ENCODE results near the gene IKBKG.
"Not testable (repeated sequence)": the region's sequence is repeated elsewhere in the genome, so short reads cannot be mapped to it uniquely, and the experiment has no call there.

IKBKG gene

GRCh38 chrX:154558060-154558690, 10.8 kb downstream of the IKBKG start:
- not testable (repeated sequence) for DNase-seq (ENCODE audit: low read depth in 1 of 2, low spot score in 1 of 2)

DNA sequence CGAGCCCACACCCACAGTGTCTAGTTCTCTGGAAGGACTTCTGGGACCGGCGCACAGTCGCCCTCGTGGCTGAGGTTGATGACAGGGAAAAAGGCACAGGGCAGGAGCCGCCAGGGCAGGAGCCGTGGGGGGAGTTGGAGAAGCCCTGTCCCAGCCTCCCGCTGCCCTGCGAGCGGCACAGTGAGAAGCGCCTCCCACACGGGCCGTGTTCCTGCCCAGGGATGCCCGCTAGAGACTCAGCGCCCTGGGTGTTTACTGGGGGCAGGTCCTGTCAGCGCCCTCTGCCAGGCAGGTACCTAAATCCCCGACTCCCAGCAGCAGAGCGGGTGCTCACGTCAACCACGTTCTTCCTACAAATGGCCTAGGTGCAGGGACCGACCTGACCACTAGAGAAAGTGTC, 11.5 kb downstream of the IKBKG start:
- DNase-seq (ENCODE audit: low read depth in 1 of 2, low spot score in 1 of 2), result not testable (repeated sequence)

DNA sequence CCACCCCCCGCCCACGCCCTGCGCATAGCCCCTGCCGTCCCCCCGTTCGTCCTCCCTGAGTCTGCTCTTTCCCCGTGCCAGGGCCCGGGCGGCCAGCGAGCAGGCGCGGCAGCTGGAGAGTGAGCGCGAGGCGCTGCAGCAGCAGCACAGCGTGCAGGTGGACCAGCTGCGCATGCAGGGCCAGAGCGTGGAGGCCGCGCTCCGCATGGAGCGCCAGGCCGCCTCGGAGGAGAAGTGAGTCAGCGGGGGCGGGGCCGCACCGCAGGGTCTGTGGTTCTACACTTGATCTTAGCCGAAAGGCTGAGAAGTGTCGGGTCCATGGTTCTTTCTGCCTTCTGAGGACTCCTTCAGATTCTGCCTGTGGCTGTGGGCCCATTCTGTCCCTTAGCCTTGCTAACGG, 12.9 kb downstream of the IKBKG start:
- not testable (repeated sequence) for DNase-seq (ENCODE audit: low read depth in 1 of 2, low spot score in 1 of 2)

DNA sequence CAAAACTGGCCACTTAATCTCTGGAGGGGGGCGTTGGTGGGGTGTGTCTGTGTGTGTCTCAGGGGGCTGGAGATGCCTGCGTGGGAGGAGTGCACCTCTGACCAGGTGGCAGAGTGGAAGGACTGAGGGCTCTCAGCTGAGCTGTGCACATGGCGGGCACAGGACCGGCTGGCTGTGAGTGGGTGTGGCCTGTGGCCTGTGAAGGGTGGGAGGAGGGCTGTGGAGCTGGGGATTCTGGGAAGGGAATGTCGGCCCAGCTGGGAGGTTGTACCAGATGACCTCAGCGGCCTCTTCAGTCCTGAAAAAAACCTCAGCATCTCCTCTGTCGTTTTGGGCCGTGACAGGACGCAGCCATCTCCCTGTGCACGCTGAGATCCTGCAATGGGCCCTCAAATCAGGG, 14.9 kb downstream of the IKBKG start:
- DNase-seq (ENCODE audit: low read depth in 1 of 2, low spot score in 1 of 2), result not testable (repeated sequence)

DNA sequence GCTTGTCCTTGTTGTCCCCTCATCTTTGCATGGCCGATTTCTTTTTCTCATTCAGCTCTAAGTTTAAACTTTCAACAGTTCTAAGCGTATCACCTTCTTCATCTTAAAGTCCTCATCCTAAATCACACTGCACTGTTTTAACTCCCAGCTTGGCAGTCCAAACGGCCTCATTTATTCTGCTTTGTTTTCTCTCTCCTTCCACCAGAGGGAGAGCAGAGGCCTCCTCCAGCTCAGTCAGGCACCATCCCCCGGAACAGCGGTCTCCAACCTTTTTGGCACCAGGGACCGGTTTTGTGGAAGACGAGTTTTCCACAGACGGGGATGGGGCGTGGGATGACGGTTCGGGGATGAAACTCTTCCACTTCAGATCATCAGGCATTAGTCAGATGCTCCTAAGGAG, 22.9 kb downstream of the IKBKG start:
- not testable (repeated sequence) for DNase-seq (ENCODE audit: low read depth in 1 of 2, low spot score in 1 of 2)

- not testable (repeated sequence) for DNase-seq (ENCODE audit: low read depth in 1 of 2, low spot score in 1 of 2)
These were observed 25.6 kb downstream of the IKBKG start for GRCh38 chrX:154573061-154573460.

DNA sequence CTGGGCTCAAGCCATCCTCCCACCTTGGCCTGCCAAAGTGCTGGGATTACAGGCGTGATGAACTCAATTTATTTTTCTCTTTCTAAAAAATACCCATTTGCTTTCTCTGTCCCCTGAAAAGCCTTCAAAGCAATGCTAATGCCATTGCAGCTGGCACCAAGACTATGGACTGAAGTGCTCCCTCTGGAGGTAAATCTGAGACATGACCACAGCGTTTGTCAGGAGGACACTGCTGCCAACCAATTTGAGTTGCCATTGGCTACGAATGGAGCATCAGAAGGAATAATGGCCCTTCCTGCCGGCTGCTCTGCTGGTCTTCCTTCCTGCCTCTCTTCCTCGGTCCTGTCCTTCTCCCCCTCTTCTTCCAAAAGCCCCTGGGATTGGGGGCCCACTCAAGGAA, 27.7 kb downstream of the IKBKG start:
- not testable (repeated sequence) for DNase-seq (ENCODE audit: low read depth in 1 of 2, low spot score in 1 of 2)

- DNase-seq (ENCODE audit: low read depth in 1 of 2, low spot score in 1 of 2), result not testable (repeated sequence)
These were observed 35.6 kb downstream of the IKBKG start for GRCh38 chrX:154582994-154583393.

DNA sequence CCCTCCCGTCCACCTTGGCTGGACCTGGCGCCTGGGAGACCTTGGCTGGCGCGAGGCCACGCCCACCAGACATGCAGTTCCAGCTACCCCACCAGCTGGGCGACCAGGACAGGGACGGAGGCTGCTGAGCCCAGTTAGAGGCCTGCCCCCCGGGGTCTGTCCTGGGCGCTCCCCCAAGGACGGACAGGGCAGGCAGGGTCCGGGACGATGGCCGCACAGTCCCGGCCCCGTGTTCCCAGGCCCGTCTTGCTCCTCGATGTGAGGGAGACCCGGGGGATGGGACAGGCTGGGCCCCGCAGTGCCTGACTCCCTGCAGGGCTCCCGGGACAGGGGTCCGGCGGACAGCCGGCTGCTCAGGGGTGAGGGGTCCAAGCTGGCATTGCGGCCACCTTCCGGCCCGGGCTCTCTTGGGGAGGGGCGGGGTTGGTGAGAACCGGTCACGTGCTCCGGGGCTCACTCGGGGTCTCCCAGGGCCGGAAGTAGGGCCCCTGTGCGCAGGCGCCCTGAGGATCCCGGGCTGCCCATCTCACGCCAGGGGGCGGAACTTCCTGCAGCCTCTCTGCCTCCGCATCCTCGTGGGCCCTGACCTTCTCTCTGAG, 37.3 kb downstream of the IKBKG start, which contains the start of gene CTAG1A:
CTAG1A (plus strand) TSS at position 549 of the 599 bp plus-strand sequence. CDS start 74 bp downstream, outside the sequence.
- not testable (repeated sequence) for DNase-seq (ENCODE audit: low read depth in 1 of 2, low spot score in 1 of 2)

DNA sequence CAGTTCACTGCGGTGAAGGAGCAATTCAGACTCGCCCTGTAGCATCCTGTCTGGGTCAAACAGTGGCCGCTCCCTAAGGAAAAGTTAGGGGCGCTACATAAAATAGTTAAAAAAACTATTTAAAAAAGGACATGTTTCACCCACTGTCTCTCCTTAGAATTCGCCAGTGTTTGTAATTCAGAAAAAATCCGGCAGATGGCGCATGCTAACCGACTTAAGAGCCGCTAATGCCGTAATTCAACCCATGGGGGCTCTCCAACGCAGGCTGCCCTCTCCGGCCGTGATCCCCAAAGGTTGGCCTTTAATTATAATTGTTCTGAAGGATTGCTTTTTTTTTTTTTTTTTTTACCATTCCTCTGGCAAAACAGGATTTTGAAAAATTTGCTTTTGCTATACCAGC, 43.0 kb downstream of the IKBKG start:
- DNase-seq (ENCODE audit: low read depth in 1 of 2, low spot score in 1 of 2), result not testable (repeated sequence)

GRCh38 chrX:154592505-154592904, 45.1 kb downstream of the IKBKG start:
- DNase-seq (ENCODE audit: low read depth in 1 of 2, low spot score in 1 of 2), result no peak

DNA sequence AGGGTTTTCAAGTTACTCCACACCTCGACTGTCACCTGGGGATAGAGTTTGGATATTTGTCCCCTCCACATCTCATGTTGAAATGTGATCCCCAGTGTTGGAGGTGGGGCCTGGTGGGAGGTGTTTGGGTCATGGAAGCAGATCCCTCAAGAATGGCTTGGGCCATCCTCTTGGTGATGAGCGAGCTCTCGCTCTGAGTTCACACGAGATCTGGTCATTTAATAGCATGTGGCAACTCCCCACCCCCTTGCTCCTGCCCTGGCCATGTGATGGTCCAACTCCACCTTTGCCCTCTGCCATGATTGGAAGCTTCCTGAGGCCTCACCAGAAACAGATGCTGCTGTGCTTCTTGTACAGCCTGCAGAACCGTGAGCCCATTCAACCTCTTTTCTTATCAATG, 45.8 kb downstream of the IKBKG start:
- DNase-seq (ENCODE audit: low read depth in 1 of 2, low spot score in 1 of 2), result no peak

DNA sequence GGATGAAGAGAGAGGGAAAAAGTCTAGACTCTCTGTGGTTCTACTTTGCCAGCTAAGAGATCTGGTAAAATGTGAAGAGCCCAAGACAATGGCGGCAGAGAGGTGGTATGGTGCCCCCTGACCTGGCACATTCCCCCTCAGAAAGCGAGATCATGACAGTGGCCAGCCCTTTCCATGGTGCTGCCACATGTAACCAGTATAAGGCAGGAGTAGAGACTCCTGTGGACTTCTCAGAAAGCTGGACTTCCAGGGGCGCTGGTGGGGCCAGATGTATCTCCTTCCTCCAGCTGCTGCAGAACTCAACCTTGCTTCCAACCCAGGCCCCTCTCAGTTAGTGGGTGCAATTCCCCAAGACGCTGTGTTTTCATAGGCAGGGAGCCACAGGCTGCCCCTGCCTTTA, 47.1 kb downstream of the IKBKG start:
- DNase-seq (ENCODE audit: low read depth in 1 of 2, low spot score in 1 of 2), result no peak

DNA sequence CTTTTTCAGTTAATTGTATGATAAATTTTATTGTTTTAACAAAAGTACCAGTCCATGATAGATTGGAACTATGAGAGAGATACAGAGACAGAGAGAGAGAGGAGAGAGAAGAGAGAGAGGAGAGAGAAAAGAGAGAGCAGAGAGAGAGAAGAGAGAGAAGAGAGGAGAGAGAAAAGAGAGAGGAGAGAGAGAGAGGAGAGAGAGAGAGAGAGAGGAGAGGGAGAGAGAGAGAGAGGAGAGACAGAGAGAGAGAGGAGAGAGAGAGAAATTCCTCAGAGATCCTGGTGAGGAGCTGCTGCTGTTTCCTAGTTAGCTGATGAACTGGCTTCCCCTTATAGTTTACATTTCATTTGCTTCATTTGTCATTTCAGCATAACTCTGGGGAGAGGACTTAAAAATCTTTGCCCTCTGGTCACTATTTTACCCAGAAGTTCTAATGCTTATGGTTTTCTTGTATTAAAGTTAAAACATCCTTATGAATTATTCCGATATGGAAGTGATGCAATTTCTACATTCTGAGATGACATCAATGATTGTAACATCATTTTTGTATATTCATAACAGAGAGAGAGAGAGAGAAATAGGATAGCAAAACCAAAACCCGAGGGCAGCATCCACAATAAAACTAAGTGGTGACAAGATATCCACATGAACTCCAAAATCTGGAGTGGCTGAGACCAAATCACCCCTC, 48.3 kb downstream of the IKBKG start:
- no peak for DNase-seq (ENCODE audit: low read depth in 1 of 2, low spot score in 1 of 2)

GRCh38 chrX:154596290-154596929, 49.0 kb downstream of the IKBKG start:
- no peak for DNase-seq (ENCODE audit: low read depth in 1 of 2, low spot score in 1 of 2)

DNA sequence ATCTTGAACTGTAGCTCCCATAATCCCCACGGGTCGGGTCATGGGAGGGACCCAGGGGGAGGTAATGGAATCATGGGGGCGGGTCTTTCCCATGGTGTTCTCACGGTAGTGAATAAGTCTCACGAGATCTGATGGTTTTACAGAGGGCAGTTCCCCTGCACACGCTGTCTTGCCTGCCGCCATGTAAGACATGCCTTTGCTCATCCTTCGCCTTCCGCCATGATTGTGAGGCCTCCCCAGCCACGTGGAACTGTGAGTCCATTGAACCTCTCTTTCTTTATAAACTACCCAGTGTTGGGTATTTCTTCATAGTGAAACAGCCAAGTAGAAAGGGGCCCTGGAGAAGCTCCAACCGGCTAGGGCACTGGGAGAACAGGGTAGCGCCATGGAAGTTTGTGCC, 49.8 kb downstream of the IKBKG start:
- DNase-seq (ENCODE audit: low read depth in 1 of 2, low spot score in 1 of 2), result no peak

- DNase-seq (ENCODE audit: low read depth in 1 of 2, low spot score in 1 of 2), result no peak
These were observed 51.2 kb downstream of the IKBKG start for GRCh38 chrX:154598656-154599055.

GRCh38 chrX:154599531-154599930, 52.1 kb downstream of the IKBKG start:
- DNase-seq (ENCODE audit: low read depth in 1 of 2, low spot score in 1 of 2), result no peak

DNA sequence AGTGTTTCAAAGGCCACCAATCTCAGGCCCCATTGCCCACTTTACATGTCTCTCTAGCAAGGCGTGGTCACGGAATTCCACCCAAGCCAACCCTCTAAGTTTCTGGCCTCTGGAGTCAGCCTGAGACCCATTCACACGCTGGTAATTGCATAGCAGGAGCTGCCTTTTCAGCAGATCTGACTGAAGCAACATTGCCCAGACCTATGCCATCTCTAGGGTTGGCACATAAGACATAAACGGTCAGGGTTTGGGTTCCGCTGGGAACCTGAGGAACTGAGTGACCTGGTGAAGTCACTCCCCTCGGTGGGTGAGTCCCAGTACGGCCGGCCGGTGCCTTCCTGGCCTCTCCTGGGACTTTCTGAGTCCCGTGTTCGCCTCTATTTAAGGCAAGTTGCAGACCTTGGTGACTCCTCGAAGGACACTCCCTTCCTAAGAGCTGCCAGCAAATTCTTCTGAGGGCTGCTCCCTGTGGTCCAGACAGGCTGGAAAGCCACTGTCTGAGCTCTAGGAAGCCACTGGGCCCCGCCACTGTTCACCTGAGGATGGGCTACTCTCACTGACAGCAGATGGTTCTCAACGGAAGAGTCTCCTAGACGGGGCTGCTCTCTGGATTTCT, 53.4 kb downstream of the IKBKG start:
- DNase-seq (ENCODE audit: low read depth in 1 of 2, low spot score in 1 of 2), result no peak

GRCh38 chrX:154602226-154602625, 54.8 kb downstream of the IKBKG start:
- no peak for DNase-seq (ENCODE audit: low read depth in 1 of 2, low spot score in 1 of 2)

- DNase-seq (ENCODE audit: low read depth in 1 of 2, low spot score in 1 of 2), result no peak
These were observed 55.5 kb downstream of the IKBKG start for GRCh38 chrX:154602766-154603437.

Measured in activated T-helper 1 cell treated with anti-CD3 and anti-CD28 coated beads, Interleukin-2, amount 50 U/mL, for 16 hours (primary cell).